Left hindlimb (tissue), 1 donor: Measurements from ENCODE around the gene SRGAP3.
"Not testable (repeated sequence)": the region's sequence is repeated elsewhere in the genome, so short reads cannot be mapped to it uniquely, and the experiment has no call there.

Source experiments
- DNase-seq: peaks from one replicate; pipeline ENCODE4 v3.0.0-alpha.2; 2018

Gene SRGAP3

GRCh38 chr3:9249273-9250192 lies at the start of gene SRGAP3:
SRGAP3 (minus strand) TSS chr3:9249646; CDS start chr3:9248951, 695 bp downstream.
- peak; percentile 95 for DNase-seq

DNA sequence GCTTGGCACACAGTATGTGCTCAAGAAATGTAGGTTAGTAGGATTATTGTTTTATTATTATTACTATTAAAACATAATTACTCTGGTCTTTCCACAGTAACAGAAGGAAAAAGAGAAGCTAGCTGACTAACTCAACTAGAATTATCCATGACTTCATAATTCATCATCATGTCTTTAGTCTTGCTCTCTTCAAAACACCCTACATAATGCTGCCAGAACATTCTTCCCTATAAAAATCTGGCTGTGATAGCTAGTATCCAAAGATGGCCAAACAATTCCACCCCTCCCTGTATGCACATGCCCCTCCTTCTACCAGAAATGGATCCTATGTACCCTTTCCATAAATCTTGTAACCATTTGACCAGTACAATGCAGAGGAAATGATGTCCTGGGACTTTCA lies 48.8 kb upstream of the SRGAP3 start:
- no peak for DNase-seq

DNA sequence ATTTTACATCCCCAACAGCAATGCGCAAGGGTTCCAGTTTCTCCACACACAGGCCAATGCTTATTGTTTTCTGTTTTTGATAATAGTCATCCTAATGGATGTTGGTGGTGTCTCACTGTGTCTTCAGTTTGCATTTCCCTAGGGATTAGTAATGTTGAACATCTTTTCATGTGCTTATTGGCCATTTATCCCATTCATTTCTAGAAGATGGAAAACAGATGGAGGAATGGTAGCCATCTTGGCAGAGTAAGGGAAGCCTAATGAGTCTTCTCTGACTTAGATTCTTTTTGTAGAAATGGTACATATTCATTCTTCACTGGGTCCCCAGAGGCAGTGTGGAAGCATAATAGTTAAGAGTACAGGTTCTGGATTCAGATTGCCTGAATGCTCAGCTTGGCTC lies 46.8 kb upstream of the SRGAP3 start:
- DNase-seq, result no peak

DNA sequence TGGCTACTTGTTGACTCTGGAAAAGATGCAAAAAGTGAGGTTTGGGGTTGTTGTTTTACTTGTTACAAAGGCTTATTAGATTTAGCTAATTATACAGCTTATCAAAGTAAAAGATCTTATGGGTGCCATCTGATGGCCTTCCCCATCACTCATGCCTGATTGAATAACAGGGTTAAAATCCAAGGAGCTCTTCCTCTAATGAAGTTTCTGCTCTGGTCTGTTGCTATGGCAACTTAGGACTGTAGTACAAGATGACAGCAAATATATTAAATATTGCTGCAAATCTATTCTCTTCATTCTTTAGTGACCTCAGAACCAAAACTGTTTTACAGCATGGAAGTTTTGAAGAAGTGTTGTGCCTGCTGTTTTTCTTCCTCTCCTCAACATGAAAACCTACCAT lies 45.6 kb upstream of the SRGAP3 start:
- DNase-seq, result no peak

DNA sequence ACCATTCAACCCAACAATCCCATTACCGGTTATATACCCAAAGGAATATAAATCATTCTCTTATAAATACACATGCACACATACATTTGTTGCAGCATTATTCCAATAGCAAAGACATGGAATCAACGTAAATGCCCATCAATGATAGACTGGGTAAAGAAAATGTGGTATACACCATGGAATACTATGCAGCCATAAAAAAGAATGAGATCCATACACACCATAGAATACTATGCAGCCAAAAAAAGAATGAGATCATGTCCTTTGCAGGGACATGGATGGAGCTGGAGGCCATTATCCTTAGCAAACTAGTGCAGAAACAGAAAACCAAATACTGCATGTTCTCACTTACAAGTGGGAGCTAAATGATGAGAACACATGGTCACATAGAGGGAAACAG lies 44.5 kb upstream of the SRGAP3 start:
- not testable (repeated sequence) for DNase-seq

DNA sequence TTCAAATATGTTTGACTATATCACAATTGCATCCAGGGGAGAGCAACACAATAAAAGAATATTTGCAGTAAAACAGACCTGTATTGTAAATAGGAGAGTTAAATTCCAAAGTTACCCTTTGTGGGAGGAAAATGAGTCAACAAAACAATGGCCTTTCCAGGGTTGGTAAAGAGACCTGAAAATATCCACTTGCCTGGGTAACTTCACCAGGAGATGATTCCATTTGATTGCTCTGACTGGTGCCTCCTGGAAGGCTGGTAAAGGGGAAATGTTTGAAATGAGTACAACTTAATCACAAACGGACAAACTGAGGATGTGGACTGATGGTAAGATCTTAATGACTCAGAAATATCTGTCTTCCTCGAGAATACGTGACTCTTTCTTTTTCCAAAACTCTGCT lies 43.6 kb upstream of the SRGAP3 start:
- DNase-seq, result no peak

DNA sequence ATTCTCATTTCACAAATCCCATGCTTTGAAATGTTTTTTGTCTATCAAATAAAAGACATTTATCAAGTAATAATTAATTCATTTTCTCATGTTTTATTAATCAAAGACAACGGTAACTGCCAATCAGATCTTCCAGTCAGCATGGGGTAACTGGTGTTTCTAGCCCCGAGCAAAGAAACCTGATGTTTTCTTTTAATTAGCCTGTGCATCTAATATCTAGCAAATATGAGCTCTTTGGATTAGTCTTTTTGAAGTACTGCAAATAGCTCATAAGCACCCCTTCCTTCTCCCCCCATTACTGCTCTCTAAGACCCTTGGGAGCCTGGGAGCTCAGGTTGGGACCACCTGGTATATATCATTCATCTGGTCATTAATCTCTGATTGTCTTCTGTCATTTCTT lies 43.1 kb upstream of the SRGAP3 start:
- no peak for DNase-seq

DNA sequence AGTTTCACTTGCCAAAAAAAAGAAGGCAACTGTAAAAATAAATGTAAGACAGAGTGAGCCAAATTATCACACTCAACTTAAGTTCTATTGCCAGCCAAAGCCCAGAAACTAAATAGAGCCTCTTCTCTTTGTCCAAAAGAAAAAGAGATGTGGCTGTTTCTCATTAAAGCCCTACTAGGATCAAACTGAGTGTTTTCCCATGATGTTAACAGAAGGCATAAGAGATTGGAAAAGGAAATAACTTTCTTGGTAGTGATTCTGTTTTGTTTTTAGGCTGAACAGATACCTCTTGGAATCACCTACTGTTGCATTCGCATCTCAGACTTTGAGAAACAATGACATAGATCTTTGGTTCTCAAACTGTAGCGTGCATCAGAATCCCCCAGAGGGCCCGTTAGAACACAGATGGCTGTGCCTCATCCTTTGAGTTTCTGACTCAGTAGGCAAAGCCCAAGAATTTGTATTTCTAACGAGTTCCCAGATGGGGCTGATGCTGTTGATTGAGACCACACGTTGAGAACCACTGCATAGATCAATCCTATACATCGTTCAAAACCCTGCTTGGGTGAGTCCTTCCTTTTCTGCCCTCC lies 42.5 kb upstream of the SRGAP3 start:
- DNase-seq, result no peak

- no peak for DNase-seq
Observed at GRCh38 chr3:9290566-9290965, 41.1 kb upstream of the SRGAP3 start.

DNA sequence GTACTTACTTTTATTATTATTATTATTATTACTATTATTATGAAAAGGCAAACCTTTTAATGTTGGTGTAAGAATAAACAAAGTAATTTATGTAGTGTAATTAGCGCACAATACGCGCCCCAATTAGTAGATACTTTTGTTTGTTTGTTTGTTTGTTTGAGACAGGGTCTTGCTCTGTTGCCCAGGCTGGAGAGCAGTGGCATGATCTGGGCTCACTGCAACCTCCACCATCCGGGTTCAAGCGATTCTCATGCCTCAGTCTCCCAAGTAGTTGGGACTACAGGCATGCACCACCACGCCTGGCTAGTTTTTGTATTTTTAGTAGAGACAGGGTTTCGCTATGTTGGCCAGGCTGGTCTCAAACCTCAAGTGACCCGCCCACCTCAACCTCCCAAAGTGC lies 32.1 kb upstream of the SRGAP3 start:
- DNase-seq, result not testable (repeated sequence)

DNA sequence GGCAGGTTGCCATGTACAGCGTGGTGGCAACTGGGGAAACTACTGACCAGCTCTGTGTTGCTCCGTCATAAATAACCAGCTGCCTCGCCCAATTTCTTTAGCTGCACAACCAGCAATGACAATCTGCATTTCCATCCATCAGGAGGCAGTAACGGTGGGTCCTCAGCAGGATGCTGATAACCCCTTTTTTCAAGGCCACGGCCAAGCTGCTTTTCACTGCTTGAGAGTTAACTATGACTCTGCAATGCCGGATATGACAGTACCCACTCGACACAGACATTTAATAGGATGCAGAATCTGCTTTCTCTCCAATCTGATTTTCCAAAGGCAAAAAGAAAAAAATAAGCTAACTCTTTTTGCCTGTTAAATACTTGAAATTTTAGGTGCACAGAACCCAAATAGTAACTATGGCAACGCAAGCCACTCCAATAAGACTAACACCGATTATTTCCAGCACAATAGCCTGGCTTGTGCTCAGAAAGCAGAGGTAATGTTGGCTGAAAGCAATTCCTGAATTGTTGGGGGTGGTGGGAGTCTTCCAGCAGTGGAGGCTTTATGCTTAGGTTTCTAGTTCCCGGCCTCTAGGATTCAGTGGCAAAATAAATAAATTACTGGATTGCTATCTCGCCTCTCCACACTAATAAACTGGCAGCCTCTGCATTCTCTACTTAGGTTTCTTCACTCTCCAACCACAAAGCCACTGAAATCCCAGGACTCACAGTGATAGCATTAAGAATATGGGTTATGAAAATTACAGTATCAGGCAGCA lies 31.2 kb upstream of the SRGAP3 start:
- peak; percentile 64 for DNase-seq

GRCh38 chr3:9279966-9280365 lies 30.5 kb upstream of the SRGAP3 start:
- DNase-seq, result peak; percentile 60

DNA sequence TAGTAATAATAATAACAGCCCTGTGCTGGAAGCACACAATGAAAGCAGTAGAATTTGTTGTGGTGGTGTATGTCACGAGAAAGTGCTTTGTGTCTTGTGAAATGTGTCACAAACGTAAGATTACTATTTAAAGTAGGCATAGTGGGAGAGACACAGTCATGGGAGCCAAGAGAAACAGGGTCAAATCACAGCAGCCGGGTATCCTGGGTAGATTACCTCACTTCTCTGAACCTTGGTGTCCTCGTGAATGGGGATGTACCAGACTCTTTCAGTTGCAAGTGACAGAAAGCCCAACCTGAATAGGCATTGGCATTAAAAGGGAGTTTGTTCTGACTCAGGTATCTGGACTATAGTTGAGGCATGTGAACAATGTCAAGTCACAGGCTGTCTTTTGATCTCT lies 29.1 kb upstream of the SRGAP3 start:
- DNase-seq, result no peak

DNA sequence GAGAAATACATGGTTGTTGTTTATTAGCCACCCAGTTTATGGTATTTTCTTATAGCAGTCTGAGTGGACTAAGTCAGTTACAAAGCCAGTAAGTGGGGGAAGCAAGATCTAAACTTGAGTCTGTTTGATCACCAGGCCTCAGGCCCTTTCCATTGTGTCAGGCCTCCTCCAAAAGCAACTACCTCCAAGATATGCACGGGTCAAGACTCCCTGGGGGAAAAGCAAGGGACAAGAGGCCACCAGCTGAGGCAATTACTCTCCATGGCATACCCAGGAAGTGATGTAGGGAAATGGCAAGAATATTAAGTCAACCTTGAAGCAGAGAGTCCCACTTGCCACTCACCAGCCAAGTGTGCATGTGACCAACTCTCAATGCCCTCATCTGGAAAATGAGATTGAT lies 28.6 kb upstream of the SRGAP3 start:
- DNase-seq, result no peak

- no peak for DNase-seq
Observed at GRCh38 chr3:9276761-9277370, 27.4 kb upstream of the SRGAP3 start.

DNA sequence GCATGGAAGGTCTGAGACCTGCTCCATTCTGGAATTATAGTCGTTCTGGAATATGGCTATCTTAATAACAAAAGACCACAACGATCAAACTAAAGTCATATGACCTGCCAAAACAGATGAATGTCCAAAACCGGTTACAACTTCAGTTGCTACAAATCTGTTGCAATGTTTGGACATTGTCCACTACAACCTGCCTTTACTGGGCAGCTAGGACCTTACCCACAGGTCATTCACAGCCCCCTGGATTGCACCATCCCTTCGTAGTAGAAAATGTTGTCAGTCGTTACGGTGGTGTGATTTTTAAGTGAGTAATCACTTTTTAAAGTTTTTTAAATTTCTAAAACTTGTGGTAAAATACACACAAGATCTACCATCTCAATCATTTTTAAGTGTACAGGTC lies 22.5 kb upstream of the SRGAP3 start:
- DNase-seq, result no peak

GRCh38 chr3:9270704-9271103 lies 21.3 kb upstream of the SRGAP3 start:
- no peak for DNase-seq

- DNase-seq, result no peak
Observed at GRCh38 chr3:9266716-9267115, 17.3 kb upstream of the SRGAP3 start.

- DNase-seq, result no peak
Observed at GRCh38 chr3:9260305-9260704, 10.9 kb upstream of the SRGAP3 start.

DNA sequence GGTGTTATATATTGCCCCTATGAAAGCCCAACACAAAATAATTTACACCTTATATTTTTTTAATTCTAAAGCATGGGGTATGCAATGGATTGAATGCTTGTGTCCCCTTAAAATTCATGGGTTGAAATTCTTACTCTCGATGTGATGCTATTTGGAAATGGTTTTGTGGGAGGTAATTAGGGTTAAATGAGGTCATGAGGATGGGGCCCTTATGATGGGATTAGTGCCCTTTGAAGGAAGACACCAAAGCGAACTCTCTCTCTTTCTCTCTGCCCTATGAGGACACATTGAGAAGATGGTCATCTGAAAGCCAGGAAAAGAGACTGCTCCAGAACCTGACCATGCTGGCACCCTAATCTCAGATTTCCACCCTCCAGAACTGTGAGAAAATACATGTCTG lies 7.6 kb upstream of the SRGAP3 start:
- DNase-seq, result no peak

DNA sequence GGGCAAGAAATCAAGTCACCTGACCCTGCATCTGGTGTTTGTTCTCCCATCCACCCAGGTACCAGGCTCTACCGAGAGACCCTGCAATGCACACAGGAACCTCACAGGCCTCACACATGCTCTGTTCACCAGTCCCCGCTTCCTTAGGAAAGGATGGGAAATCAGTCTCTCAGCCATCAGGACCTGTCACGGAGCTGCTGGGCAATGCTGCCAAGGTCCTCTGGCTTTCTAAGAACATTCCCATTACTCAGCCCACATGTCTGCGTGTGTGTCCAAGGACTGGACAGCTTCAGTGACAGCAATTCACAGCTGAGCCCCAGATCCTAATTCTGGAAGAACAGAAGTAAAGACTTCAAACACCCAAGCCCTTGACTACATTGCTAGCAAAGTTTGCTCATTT lies 6.5 kb upstream of the SRGAP3 start:
- DNase-seq, result no peak

DNA sequence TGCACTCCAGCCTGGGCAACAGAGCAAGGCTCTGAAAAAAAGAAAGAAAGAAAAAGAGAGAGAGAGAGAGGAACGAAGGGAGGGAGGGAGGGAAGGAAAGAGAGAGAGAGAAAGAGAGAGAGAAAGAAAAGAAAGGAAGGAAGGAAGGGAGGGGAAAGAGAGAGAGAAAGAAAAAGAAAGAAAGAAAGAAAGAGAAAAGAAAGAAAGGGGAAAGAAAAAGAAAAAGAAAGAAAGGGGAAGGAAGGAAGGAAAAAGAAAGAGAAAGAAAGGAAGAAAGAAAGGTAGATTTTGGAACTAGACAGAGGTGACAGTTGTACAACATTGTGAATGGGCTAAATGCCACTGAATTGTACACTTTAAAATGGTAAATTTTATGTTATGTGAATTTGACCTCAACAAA lies 5.3 kb upstream of the SRGAP3 start:
- DNase-seq, result no peak

DNA sequence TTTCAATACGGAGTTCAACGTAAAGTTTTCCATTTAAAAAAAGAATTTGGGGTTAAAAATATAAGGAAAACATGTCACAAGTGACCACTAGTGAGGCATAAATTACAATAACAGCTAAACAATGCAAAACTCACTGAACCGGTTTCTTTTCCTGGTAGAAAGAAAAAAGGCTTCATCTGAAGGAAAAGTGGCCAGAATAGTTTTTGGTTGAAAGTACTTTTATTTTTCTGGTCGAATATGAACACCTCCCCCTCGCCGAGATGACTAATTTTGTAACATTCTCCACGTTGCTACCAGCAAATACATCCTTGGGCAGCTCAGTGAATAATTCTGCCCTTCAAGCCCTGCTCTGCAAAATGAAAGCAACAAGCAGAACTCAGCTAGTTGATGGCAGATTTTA lies 3.9 kb upstream of the SRGAP3 start:
- DNase-seq, result no peak
